ENCODE measurements around the gene IL18. TPM values are rescaled to one million over a fixed set of nuclear protein-coding genes. Genes with fewer than 3 reads are reported as not detected.

Gene IL18
- total RNA-seq, 1 experiment from 2014 or later, result 0.74 TPM

GRCh38 chr11:112178428-112178827, 14.5 kb upstream of the IL18 start:
- H3K4me3 Mint-ChIP-seq, result no peak overlapping the region
- peaks cover 3% of the 10 kb centered on the region for H3K9me3 Mint-ChIP-seq
- POLR2A ChIA-PET, result no interaction called here
- CTCF ChIA-PET, result interaction anchor here (0.7 kb wide), 2 partner anchors 174 to 1277 kb away, joined by 4 to 6 read pairs; no protein-coding TSS in a partner anchor
- DNase-seq (ENCODE audit: low spot score) (no peak), ATAC-seq (no peak)
- H3K36me3 Mint-ChIP-seq, result no peaks in the 10 kb centered on the region; the same call in 1 of the 2 replicates
- TF ChIP-seq RORB (CRISPR knock-in tag; IDR thresholded peaks at IDR 0.05), result no peak
- no peak for TF ChIP-seq ZNF416 (CRISPR knock-in tag; IDR thresholded peaks at IDR 0.05)
- TF ChIP-seq TEAD1 (CRISPR knock-in tag; IDR thresholded peaks at IDR 0.05), result no peak
- no peak for TF ChIP-seq IRF2 (CRISPR knock-in tag; IDR thresholded peaks at IDR 0.05; ENCODE audit: borderline replicate concordance, low read depth)
- no peak for TF ChIP-seq MYBL2 (CRISPR knock-in tag; IDR thresholded peaks at IDR 0.05)
- no peak for TF ChIP-seq ZNF512 (CRISPR knock-in tag; IDR thresholded peaks at IDR 0.05; ENCODE audit: borderline replicate concordance)
- no peak for TF ChIP-seq FOXK1 (CRISPR knock-in tag; IDR thresholded peaks at IDR 0.05)
- no peak for TF ChIP-seq SMAD4 (CRISPR knock-in tag; IDR thresholded peaks at IDR 0.05)
- TF ChIP-seq ZNF317 (CRISPR knock-in tag; IDR thresholded peaks at IDR 0.05; ENCODE audit: borderline replicate concordance, low read depth), result no peak
- TF ChIP-seq ZNF281 (CRISPR knock-in tag; IDR thresholded peaks at IDR 0.05), result no peak
- no peak for TF ChIP-seq SMAD3 (CRISPR knock-in tag; IDR thresholded peaks at IDR 0.05; ENCODE audit: borderline replicate concordance)
- TF ChIP-seq CBFB (CRISPR knock-in tag; IDR thresholded peaks at IDR 0.05; ENCODE audit: low read depth), result no peak
- no peak for TF ChIP-seq AFF4 (CRISPR knock-in tag; IDR thresholded peaks at IDR 0.05; ENCODE audit: borderline replicate concordance)
- no peak for TF ChIP-seq OVOL2 (CRISPR knock-in tag; IDR thresholded peaks at IDR 0.05; ENCODE audit: borderline replicate concordance)
- TF ChIP-seq CTCF (IDR thresholded peaks at IDR 0.05), result no peak
- TF ChIP-seq ZNF232 (CRISPR knock-in tag; IDR thresholded peaks at IDR 0.05), result no peak
- no peak for TF ChIP-seq KAT7 (CRISPR knock-in tag; IDR thresholded peaks at IDR 0.05; ENCODE audit: borderline replicate concordance)
- no peaks in the 10 kb centered on the region for H3K4me1 Mint-ChIP-seq
- no peaks in the 10 kb centered on the region; the same call in 1 of the 2 replicates for H3K27me3 Mint-ChIP-seq (ENCODE audit: low read depth)
- no peak overlapping the region for H3K27ac Mint-ChIP-seq

Data from WTC11 (cell line).